ENCODE measurements around the gene PCDHA5.
"Not testable (repeated sequence)": the region's sequence is repeated elsewhere in the genome, so short reads cannot be mapped to it uniquely, and the experiment has no call there.

Gene PCDHA5

DNA sequence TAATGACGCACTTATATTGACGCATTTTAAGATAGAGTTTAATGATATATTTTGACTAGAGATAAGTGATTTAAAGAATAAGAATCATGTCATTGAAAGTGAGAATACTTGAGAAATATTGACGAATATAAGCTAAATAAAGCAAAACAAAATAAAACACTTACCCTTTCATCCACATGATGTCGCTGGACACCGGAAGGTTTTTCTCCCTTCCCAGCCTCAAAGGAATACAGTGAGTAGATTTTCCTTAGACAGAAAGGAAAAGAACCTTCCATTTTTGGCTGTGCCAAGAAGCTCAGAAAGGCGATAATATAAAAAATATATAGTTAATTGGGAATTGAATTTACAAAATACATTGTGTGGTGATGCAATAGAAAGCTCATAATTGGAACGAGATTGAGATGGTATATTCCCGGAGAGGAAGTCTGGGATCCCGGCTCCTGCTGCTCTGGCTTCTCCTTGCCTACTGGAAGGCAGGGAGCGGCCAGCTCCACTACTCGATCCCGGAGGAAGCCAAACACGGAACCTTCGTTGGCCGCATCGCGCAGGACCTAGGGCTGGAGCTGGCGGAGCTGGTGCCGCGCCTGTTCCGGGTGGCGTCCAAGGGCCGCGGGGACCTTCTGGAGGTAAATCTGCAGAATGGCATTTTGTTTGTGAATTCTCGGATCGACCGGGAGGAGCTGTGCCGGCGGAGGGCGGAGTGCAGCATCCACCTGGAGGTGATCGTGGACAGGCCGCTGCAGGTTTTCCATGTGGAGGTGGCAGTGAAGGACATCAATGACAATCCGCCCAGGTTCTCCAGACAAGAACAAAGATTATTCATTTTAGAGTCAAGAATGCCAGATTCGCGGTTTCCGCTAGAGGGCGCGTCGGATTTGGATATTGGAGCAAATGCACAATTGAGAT, at the start of gene PCDHA5:
Gene PCDHA5, plus strand, starts transcription at position 239 of the 906 bp plus-strand sequence.
- TF ChIP-seq, protein P1, sequence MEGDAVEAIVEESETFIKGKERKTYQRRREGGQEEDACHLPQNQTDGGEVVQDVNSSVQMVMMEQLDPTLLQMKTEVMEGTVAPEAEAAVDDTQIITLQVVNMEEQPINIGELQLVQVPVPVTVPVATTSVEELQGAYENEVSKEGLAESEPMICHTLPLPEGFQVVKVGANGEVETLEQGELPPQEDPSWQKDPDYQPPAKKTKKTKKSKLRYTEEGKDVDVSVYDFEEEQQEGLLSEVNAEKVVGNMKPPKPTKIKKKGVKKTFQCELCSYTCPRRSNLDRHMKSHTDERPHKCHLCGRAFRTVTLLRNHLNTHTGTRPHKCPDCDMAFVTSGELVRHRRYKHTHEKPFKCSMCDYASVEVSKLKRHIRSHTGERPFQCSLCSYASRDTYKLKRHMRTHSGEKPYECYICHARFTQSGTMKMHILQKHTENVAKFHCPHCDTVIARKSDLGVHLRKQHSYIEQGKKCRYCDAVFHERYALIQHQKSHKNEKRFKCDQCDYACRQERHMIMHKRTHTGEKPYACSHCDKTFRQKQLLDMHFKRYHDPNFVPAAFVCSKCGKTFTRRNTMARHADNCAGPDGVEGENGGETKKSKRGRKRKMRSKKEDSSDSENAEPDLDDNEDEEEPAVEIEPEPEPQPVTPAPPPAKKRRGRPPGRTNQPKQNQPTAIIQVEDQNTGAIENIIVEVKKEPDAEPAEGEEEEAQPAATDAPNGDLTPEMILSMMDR (IDR thresholded peaks at IDR 0.05; ENCODE audit: control insufficient read depth, insufficient read depth, low read depth, low read length, missing control alignments): peak; percentile 63
- DNase-seq (ENCODE audit: low read depth): no peak
- H3K4me3 ChIP-seq (ENCODE audit: control insufficient read depth, low read depth, low read length): peak within 1 kb of the TSS; percentile 15

GRCh38 chr5:140780512-140780911, 40.9 kb upstream of the PCDHA5 start:
- H3K4me3 ChIP-seq (ENCODE audit: control insufficient read depth, low read depth, low read length): no peak overlapping the region
- no peak for DNase-seq (ENCODE audit: low read depth)
- TF ChIP-seq, protein P1 (IDR thresholded peaks at IDR 0.05; ENCODE audit: control insufficient read depth, insufficient read depth, low read depth, low read length, missing control alignments): no peak

- H3K4me3 ChIP-seq (ENCODE audit: control insufficient read depth, low read depth, low read length): no peak within 1 kb of the TSS
- TF ChIP-seq, protein P1 (IDR thresholded peaks at IDR 0.05; ENCODE audit: control insufficient read depth, insufficient read depth, low read depth, low read length, missing control alignments): no peak
- DNase-seq (ENCODE audit: low read depth): no peak
Observed at GRCh38 chr5:140785905-140786686, 35.3 kb upstream of the PCDHA5 start, which contains the start of gene PCDHA1. Gene PCDHA1 (plus strand): TSS chr5:140786140.

DNA sequence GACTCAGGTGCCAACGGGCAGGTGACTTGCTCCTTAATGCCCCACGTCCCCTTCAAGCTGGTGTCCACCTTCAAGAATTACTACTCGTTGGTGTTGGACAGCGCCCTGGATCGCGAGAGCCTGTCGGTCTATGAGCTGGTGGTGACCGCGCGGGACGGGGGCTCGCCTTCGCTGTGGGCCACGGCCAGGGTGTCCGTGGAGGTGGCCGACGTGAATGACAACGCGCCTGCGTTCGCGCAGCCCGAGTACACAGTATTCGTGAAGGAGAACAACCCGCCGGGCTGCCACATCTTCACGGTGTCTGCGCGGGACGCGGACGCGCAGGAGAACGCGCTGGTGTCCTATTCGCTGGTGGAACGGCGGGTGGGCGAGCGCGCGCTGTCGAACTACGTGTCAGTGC, 34.0 kb upstream of the PCDHA5 start:
- DNase-seq (ENCODE audit: low read depth): not testable (repeated sequence)

GRCh38 chr5:140787849-140788504, 33.4 kb upstream of the PCDHA5 start:
- H3K4me3 ChIP-seq (ENCODE audit: control insufficient read depth, low read depth, low read length); DNase-seq (ENCODE audit: low read depth): not testable (repeated sequence)

More for the DNA sequence above, 34.0 kb upstream of the PCDHA5 start:
- H3K4me3 ChIP-seq (ENCODE audit: control insufficient read depth, low read depth, low read length): not testable (repeated sequence)

DNA sequence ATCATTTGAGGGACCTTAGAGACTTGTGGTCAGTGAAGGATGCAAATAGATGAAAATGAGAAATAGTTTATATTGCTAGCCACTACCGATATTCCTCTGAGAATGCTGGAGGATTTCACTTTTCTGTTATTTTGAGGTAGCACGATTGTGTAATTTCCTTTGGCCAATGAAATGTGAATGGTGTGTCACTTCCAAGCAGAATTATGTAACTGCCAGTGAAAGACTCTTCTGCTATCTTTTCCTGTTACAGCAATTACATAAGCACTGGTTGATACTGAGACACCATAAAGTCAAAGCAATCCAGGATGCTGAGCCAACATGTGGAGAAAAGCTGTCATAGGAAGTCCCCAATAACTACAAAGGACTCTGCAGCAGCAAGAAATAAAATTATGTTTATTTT, 30.3 kb upstream of the PCDHA5 start:
- no peak for DNase-seq (ENCODE audit: low read depth)
- no peak overlapping the region for H3K4me3 ChIP-seq (ENCODE audit: control insufficient read depth, low read depth, low read length)
- TF ChIP-seq, protein P1 (IDR thresholded peaks at IDR 0.05; ENCODE audit: control insufficient read depth, insufficient read depth, low read depth, low read length, missing control alignments): no peak

DNA sequence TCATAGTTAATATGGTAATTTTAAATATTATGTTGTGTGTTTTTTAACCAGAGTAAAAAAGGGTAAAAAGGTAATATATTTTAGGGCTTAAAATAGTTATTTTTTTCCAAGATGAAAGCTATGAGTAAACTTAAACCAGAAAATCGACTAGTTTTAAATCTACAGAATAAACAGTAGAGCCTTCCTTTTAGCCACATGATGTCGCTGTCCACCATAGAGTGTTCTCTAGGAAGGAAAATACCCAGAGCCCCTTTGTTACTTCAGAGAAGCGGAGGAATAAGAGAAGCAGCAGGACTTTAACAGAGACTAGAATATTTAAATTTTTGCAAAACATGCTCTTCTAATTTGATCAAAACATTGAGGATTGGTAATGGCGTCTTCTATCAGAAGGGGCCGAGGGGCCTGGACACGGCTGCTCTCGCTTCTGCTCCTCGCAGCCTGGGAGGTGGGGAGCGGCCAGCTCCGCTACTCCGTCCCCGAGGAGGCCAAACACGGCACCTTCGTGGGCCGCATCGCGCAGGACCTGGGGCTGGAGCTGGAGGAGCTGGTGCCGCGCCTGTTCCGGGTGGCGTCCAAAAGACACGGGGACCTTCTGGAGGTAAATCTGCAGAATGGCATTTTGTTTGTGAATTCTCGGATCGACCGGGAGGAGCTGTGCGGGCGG, 26.7 kb upstream of the PCDHA5 start, which contains the start of gene PCDHA2:
Gene PCDHA2, plus strand, starts transcription at position 258 of the 664 bp plus-strand sequence.
- DNase-seq (ENCODE audit: low read depth): no peak
- TF ChIP-seq, protein P1 (IDR thresholded peaks at IDR 0.05; ENCODE audit: control insufficient read depth, insufficient read depth, low read depth, low read length, missing control alignments): peak; percentile 47
- peak within 1 kb of the TSS; percentile 43 for H3K4me3 ChIP-seq (ENCODE audit: control insufficient read depth, low read depth, low read length)
